HG02973 (cell line): ENCODE results near the gene AMT.
"Not testable (repeated sequence)": the region's sequence is repeated elsewhere in the genome, so short reads cannot be mapped to it uniquely, and the experiment has no call there.

Experiments used
- ATAC-seq: cut with Tn5 transposase; IDR thresholded peaks from one replicate; pipeline ENCODE4 v1.9.1; 2021; ENCODE audit warnings: moderate library complexity; ENCODE audit not compliant: unreplicated experiment

AMT gene

DNA sequence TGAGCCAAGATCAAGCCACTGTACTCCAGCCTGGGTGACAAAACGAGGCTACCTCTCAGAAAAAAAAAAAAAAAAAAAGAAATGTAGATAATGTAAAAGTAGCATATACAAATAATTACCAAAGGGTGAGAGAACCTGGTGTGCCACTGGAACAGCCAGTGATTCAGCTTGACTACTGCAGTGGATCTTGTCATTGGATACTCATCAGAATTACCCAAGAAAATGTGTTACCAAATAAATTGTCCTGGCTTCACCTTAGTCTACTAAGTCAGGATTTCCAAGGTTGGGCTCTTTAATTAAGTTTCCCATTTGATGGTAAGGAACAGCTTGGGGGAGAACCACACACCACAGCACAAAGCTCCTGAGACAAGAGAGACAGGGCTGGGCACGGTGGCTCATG is 5.3 kb upstream of the AMT start:
- no peak for ATAC-seq

DNA sequence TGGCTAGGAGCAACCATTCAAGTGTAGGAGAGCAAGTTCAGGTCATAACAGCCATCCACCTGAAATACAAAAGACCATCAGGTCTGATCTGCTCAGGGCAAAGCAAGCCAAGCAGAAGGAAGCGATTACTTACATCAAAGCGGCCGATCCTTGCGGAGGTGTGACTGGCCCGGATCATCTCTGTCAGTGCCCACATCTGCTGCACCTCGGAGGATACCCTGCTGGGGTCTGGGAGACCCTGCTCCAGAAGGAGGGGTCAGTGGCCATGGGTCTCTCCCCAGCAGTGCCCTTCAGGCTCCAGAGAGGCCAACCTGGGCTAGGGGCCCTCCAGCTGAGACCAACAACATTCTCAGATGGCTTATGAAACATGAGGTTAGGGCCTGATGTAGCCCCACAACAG is 2.5 kb upstream of the AMT start:
- ATAC-seq = no peak

DNA sequence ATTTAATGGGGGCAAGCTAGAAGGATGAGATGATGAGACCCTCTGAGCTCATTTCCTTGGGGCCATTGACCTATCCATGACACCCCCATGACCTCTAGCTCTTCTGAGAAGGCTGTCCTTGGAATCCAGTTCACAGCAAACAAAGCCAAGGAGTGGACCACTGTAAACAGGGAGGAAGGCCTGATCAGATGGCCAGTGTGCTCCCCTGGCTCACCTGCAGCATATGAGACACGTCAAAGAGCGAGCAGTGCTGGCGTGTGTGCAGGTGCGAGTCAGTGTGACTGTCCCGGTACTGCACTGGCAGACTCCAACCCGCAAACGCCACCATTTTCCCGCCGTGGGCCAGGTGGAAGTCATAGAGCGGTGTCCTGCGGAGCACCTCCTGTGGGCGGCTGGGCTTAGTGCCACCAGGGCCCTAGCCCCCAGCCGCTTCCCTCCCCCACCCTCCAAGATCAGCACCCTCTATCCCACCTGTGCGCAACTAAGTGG is 339 bp downstream of the AMT start:
- ATAC-seq = no peak

DNA sequence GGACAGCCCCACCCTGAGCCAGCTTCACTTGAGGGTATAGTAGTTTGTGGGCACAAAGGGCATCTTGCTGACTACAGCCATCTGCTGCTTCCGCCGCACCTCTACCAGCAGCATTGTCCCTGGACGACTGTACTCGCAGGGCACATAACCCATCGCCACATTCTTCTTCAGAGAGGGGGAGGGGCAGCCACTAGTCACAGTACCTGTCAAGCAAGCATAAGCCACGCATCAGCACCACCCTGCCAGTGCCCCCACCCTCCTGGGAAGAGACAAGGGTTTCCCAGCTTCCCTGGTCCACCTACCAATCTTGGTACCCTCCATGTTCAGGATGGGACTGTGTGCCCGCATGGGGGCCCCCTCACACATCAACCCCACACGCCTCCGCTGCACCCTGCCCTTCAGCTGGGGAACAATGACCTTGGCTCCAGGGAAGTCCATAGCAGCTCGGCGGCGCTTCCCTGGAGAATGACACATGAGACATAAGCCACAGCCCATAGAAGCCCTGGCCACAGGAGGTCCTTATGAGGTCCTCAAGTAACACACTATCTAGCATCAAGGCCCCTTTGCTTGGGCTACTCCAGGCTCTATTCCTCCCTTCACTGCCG is 4.7 kb downstream of the AMT start:
- ATAC-seq = no peak

DNA sequence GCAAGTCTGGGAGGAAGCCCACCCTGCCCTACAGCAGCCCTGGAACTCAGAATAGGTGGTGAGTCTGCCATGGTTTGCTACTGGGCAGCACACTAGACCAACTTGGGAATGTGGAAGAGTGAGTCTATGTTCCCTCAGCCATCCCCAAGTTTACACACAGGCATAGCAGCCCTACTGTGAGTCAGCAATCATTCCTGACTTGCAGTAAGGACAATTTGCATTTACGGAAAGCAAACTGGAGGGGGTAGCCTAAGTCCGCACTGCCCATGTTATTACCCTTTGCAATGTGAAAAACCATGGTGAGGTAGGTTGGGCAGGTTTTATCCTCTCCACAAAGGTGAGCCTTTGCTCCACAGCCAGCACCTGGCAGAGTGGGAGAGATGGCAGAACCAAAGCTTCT is 5.4 kb downstream of the AMT start:
- no peak for ATAC-seq

DNA sequence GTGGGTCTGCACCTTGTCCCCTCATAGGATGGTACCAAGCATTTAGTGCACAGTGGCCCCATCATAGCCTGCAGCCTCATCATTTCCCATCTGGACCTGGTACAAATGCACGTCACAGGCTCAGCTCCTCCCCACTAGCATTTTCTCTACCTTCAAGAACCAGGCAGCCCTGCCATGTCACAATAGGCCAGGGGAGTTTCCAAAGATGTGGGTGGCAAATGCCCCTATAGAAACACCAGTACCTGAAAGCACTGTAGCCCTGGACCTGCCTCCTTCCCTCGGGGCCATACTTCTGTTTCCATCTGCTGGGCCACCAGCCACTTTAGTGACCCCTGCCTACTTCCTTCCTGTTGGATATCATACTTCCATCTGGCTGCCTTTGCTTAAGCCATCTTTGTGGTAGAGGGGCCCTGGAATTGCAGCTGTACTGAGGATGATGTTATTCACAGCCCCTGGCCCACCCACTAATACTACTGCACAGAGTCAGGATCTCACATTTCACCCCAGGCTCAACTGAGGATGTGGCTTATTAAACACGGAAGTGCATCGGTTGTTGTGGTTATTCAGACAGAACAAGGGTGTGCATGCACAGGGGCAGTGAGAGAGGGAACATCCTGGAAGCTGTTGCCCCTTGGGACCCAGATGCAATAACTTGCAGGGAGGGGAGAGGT is 6.2 kb downstream of the AMT start:
- no peak for ATAC-seq

DNA sequence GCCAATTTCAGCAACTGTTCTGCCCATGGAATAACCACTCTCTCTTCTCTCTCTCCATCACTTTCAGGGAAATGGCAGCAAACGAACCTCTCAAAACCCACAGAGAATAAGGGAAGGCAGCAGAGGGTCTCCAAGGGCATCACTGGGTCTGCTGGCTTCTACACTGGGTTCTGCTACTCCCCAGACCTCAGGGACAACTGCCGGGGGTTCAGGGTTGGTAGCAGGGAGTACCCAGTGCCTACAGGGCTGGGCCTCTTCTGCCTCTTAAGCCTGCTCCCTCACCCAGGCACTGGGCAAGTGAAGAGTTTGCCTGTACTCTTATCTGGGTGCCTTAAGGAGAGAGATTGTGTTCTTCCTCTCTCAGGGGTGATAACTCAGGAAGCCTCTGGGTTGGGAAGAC is 7.5 kb downstream of the AMT start:
- ATAC-seq = no peak

DNA sequence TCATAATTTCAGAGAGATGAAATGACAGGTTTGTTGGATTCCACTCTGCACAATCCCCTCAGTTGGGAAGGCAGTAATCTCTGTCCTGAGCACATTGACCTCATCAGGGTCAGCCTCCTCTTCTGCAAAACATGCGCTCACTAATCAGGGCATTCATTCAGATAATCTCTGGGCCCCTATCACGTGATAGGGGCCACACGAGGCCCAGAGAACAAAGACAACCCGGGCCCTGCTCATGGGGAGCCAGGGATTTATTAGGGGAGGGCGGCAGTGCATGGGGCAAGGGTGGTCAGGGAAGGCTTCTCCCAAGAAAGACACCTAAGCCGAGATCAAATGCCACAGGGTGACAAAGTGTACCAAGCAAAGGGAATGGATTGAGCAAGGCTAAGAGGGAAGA is 8.9 kb downstream of the AMT start:
- ATAC-seq = no peak

DNA sequence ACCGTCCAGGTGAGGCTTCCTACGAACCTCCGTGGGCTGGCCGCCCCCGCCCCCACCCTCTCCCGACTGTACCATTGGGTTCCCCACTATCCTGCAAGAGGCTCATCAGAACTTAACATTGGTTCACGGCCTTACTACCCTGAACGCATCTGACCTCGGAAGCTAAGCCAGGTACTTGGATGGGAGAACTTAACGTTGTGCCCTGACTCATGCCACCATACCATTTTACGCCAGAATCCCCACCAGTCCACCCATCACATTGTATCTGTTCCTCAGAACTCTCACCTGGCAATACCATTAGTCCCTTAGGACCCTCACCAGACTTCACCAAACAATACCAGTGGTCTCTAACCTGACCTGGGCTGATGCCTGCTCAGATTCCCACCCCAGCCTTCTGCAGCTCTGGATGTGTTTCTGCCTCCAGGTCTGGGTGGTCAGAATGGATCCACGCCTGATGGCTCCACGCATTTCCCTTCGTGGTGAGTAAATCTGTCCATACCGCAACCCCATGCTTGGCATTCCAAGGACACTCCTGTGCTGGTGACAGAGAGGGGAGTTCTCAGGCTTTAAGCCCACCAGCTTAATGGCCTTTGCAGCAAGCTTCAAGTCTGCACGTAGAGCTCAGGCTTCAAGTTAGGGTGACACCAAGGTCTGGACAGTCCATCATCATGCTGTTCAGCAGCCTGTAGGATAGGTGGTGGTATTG is 9.5 kb downstream of the AMT start:
- no peak for ATAC-seq

DNA sequence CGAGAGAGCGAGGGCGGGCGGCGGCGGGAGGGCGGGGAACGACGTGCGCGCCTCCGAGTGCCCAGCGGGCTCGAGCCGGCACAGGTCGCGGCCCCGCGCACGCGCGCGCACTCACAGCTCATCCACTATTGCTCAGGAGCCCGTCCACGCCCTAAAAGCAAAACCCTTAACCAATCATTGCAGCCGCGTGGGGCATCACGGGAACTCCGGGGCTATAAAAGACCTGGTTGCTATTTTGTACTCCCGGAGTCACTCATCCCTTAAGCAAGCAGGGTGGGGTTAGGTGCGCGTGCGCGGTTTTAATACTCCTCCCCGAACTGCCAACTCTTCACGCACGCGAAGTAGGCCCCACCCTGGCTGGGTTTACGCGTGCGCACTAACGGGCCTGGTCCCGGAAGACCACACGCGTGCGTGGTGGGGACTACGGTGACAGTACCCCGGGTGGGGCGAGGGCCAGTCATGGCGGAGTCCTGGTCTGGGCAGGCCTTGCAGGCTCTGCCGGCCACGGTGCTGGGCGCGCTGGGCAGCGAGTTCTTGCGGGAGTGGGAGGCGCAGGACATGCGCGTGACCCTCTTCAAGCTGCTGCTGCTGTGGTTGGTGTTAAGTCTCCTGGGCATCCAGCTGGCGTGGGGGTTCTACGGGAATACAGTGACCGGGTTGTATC is 10.2 kb downstream of the AMT start, which contains the start of the genes RHOA and TCTA:
TSS of gene RHOA (minus strand) at position 9 of the 664 bp plus-strand sequence. CDS start 36,387 bp downstream, outside the sequence.
TSS of gene TCTA (plus strand) at position 456 of the 664 bp plus-strand sequence. CDS start at position 460, 4 bp downstream.
- ATAC-seq = peak; percentile 64

DNA sequence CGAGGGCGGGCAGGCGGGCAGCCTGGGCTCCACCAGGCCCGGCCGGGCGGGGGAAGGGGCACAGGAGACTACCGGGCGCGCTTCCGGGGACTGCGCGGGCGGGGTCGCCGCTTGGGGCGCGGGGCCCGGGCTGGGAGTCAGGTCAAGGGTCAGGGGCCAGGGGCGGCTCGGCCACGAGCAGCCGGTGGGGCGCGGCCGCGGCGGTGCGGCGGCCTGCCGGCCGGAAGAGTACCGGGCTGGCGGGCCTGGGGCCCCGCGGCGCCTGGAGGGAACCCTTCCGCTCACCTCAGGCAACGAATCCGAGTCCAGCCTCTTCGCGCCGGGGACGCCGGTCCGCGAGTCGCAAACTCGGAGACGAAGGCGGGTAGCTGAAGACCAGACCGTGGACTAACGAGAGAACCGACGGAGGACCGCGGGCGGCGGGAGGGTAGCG is 10.7 kb downstream of the AMT start:
- ATAC-seq = peak; percentile 29

DNA sequence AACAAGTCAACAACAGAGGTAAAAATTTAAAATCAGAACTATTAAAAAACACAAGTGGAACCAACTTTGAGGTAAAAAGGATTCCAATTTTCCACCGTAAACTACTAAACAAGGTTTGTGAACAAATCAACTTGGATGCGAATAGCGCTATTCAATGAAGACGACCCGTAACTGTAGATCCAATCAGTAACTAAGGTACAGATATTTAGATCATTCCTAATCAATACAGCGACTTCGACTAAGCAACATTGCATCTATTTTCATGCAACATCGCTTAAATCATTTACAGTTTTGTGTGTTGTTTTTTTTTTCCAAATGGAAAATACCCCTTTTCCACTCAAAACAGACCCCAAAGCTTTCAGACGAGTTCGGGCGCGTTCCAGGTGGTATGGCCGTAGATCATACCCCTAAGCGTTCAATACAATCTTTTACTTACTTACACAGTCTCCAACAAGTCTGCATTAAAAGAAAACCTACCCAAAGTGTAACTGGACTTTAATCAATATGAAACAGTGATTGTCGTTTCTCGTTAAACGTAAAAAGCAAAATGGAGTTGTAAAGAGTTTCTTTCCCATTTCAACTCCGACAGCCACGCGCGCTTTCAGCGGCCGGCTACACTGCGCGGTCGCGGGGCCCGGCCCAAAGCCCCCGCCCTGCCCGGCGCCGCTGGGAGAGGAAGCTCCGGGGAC is 11.3 kb downstream of the AMT start:
- ATAC-seq = no peak

DNA sequence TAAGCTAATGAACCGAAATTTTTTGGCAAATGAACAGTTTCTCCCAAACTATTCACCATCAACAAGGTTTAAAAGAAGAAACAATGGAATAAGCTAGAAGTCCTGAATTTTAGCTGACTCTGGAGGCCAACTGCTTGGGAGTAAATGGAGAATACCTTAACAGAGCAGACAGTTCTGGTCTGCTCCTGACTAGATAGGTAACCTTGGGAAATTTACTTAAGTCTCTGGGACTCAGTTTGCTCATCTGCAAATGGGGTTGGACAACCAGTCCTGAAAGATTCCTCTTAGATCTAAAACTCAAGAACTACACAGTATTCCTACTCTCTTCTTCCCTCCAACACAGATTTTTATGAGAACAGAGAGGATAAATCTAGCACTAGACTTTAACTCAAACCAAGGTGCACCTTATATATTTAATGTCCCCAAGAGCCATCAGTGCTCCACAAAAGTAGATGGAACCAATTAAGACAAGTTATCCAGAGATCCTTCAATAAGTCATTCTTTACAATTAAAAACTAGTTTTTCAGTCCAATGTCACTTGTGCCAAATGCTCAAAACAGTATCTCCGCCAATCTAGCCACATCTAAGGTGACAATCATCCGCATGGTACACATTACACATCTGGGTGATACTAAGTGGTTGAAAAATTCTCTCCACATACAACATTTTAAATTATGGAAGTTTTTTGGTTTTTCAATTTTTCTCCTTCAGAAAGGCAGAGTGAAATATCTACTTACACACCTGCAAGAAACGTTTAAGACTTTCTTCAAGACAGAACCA is 12.0 kb downstream of the AMT start:
- no peak for ATAC-seq

DNA sequence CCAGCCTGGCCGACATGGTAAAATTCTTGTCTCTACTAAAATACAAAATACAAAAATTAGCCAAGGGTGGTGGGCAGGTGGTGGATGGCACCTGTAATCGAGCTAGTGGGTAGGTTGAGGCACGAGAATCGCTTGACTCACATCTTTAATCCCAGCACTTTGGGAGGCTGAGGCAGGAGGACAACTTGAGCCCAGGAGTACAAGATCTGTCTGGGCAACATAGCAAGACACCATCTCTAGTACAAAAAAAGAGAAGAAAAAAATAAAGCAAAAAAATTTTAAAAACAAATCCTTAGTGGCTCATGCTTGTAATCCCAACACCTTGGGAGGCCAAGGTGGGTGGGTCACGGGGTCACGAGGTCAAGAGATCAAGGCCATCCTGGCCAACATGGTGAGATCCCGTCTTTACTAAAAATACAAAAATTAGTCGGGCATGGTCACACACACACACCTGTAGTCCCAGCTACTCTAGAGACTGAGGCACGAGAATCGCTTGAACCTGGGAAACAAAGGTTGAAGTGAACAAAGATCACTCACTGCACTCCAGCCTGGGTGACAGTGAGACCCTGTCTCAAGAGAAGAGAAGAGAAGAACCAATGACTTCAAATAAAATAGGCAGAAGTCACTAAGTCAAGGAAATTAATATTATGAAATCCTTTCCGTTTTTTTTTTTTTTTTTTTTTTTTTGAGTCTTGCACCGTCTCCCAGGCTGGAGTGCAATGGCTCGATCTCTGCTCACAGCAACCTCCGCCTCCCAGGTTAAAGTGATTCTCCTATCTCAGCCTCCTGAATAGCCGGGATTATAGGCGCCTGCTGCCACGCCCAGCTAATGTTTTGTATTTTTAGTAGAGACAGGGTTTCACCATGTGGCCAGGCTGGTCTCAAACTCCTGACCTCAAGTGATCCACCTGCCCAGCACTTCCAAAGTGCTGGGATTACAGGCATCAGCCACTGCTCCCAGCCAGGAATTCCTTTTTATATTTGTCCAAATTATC is 15.4 kb downstream of the AMT start:
- no peak for ATAC-seq

DNA sequence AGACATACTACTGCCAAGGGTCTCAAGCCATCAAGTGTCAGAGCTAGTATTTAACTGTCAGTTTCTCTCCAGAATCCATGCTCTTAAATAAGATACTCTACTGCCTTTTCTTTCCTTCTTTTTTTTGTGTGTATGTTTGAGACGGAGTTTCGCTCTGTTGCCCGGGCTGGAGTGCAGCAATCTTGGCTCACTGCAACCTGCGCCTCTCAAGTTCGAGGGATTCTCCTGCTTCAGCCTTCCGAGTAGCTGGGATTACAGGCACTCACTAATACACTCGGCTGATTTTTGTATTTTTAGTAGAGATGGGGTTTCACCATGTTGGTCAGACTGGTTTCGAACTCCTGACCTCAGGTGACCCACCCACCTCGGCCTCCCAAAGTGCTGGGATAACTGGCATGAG is 16.7 kb downstream of the AMT start:
- ATAC-seq = not testable (repeated sequence)

DNA sequence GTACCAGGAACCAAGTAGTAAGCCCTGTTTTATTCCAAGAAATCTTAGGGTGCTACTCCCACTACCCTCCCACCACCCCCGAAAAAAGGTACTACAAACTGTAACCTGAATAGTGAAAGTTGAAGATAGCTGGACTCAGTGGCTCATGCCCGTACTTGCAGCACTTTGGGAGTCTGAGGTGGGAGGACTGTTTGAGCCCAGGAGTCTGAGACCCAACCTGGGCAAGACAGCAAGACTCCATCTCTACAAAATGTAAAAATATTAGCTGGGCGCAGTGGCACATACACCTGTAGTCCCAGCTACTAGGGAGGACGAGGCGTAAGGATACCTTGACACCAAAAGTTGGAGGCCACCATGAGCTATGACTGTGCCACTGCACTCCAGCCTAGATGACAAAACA is 18.4 kb downstream of the AMT start:
- no peak for ATAC-seq

DNA sequence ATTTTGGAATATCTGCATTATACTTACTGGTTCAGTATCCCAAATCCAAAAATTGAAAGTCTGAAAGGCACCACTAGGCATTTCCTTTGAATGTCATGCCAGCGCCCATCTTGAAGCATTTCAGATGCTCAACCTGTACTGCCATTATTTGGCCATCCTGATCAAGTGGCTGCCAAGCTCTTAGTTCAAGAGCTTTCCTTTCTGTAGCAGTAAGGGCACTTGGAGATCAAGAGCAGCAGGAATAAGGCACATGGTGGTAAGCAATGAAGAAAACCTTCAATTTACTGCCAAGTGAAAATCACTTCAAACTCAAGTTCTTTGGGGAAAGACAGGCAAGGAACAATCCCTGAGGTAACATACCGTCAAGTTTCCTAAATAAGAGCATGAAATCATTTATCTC is 20.5 kb downstream of the AMT start:
- no peak for ATAC-seq

DNA sequence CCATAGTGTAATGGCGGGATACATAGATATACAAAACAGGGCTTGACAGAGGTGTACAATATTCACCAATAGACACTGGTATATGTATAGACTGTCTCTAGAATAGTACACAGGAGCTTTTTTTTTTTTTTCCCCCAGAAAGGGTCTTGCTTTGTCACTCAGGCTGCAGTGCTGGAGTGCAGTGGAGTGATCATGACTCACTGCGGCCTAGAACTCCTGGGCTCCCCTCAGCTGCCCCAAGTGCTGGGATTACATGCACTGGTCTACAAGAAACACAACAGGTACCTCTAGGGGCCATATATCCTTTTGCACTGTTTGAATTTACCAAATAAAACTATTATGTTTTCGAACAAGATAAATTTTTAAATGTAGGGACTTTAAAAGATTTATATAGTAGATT is 22.8 kb downstream of the AMT start:
- ATAC-seq = no peak

DNA sequence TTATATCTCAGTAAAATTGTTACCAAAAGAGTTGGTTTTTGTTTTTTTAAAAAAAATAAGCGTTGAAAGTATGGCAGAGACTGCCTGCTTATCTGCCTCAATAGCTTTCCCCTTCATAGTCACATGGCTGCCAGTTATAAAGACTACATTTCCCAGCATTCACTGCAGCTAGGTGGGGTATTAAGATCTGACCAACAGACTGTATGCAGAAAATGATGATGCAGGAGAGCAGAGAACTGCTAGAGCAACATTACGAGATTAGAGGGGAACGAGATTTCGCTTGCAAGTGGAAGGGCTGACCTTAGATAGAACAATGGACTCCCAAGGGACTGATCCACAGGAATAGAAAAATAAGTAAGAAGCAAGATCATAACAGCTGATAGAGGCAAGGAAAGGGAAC is 24.8 kb downstream of the AMT start:
- no peak for ATAC-seq
